Pancreas (tissue), 10 donors: Measurements from ENCODE around the gene KIZ. TPM values are rescaled to one million over a fixed set of nuclear protein-coding genes. Genes with fewer than 3 reads are reported as not detected.
A peak's percentile ranks its signal among the peaks of the same experiment; 100 is the strongest.

Source experiments
- ATAC-seq, 4 donors: fragments of 200-7000 bp; cut with Tn5 transposase; one replicate each; pipeline versions ENCODE4 v1.8.0 to v1.9.1; 2020; ENCODE audit warnings: mild to moderate bottlenecking in 4 of 4, moderate library complexity in 4 of 4
- DNase-seq, 6 donors: peaks; one replicate each; pipeline ENCODE4 v3.0.0-alpha.2; 2020
- FAIRE-seq: peaks from 2 replicates; lab custom pipeline; 2012; peaks lifted over from hg19 to GRCh38; lab: Jason Lieb, UNC
- H3K27ac ChIP-seq, 4 donors: fragments of 200-600 bp; sonication (generic); 1 replicate in 3 of 4; 2 replicates in 1 of 4; pipeline versions ENCODE4 v1.5.0 to v1.8.0; 2020
- H3K27me3 ChIP-seq, 4 donors: fragments of 200-600 bp; one replicate each; pipeline ENCODE4 v1.8.0; 2021
- H3K36me3 ChIP-seq, 3 donors: fragments of 200-600 bp; sonication (generic) in 1 of 3; one replicate each; pipeline versions ENCODE4 v1.5.0 to v1.8.0; 2020 to 2021
- H3K4me1 ChIP-seq, 3 donors: fragments of 200-600 bp; one replicate each; pipeline ENCODE4 v1.8.0; 2021
- H3K4me3 ChIP-seq, 4 donors: fragments of 200-600 bp; sonication (generic) in 2 of 4; one replicate each; pipeline versions ENCODE4 v1.5.0 to v1.8.0; 2020 to 2021
- H3K9me3 ChIP-seq, 4 donors: fragments of 200-600 bp; one replicate each; pipeline ENCODE4 v1.8.0; 2021
- CTCF ChIP-seq, 4 donors: fragments of 200-600 bp; sonication (generic) in 3 of 4; IDR thresholded peaks; one replicate each; pipeline versions ENCODE4 v1.5.0 to v1.8.0; 2021; ENCODE audit warnings: antibody characterized with exemption in 4 of 4
- WGBS, 2 donors: extraction: QIAGEN DNeasy Blood & Tissue Kit; methylation state at CpG; one replicate each; pipeline ENCODE4 v1.1.7; 2013; 5-methylcytosine and 5-hydroxymethylcytosine counted together
- intact Hi-C, 3 donors: fragments of 100-400 bp; cut with DNase I; formaldehyde crosslinking; loops; one replicate each; pipeline versions ENCODE4 v1.11.1 to v1.14.2; 2022
- polyA plus RNA-seq, 2 donors: library from polyadenylated mRNA; stranded (reverse); fragments of 200-250 nt; gene quantifications; one replicate each; pipeline ENCODE4 v1.2.3, GENCODE V29; 2013
- total RNA-seq, 6 donors: library from RNA; stranded (reverse); fragmentation: NEBNext Ultra II Directional in 4 of 6; extraction: Animal tissue kit (Norgen Biotek cat#: 25700) in 4 of 6; gene quantifications; one replicate each; pipeline versions ENCODE4 v1.2.1 to v1.2.4, GENCODE V29; 2021 to 2023
- donor health status: healthy with polysubstance abuse.
- donor health status: DM: no; HTN: no; CAD: no; lungs with moderate emphysema.
- donor health status: DM: no; HTN: no; CAD: no.
- donor health status: control.
- donor health status: control.
- donor health status: Bipolar disorder and iron deficiency.
- donor health status: DM: yes; HTN: yes; CAD: no.
- donor health status: DM: no; HTN: no; CAD: no.
- donor health status: DM: no; HTN: no; CAD: no.
- donor health status: DM: yes; HTN: yes; CAD: no.

The KIZ gene
- total and polyA plus RNA-seq, 8 donors, result 8.5 to 28.7 (median 19.2) TPM

GRCh38 chr20:21127201-21127981, 1.5 kb downstream of the KIZ start:
- DNase-seq (no peak), ATAC-seq (no peak), FAIRE-seq (no peak)
- Histone ChIP-seq H3K27me3 (no peaks in the 10 kb centered on the region), H3K4me3 (peak overlapping the region in 1 of 4 donors; percentile 98), H3K4me1 (peaks cover 0 to 10% (median 7%) of the 10 kb centered on the region in 3 donors), H3K9me3 (no peaks in the 10 kb centered on the region), H3K27ac (no peak overlapping the region), H3K36me3 (no peaks in the 10 kb centered on the region)
- TF ChIP-seq CTCF (IDR thresholded peaks at IDR 0.05), result no peak
- 37 to 41% methylated on average over 5 of the region's 5 CpGs for WGBS, 2 donors
- intact Hi-C loops, result no loop called here

- intact Hi-C loops, result no loop called here
- ATAC-seq (no peak), FAIRE-seq (no peak), DNase-seq (no peak)
- H3K4me1 ChIP-seq, result peaks cover 0 to 10% (median 7%) of the 10 kb centered on the region in 3 donors
- H3K9me3 ChIP-seq, result no peaks in the 10 kb centered on the region
- 74 to 77% methylated on average over 5 of the region's 5 CpGs for WGBS, 2 donors
- no peaks in the 10 kb centered on the region for H3K27me3 ChIP-seq
- H3K27ac ChIP-seq, result no peak overlapping the region
- TF ChIP-seq CTCF (IDR thresholded peaks at IDR 0.05), result no peak
- H3K4me3 ChIP-seq, result no peak overlapping the region
- H3K36me3 ChIP-seq, result no peaks in the 10 kb centered on the region
Observed at GRCh38 chr20:21129861-21130260, 4.0 kb downstream of the KIZ start.

GRCh38 chr20:21133404-21133803, 7.5 kb downstream of the KIZ start:
- no peak for DNase-seq

GRCh38 chr20:21133917-21134622, 8.2 kb downstream of the KIZ start:
- H3K9me3 ChIP-seq, result no peaks in the 10 kb centered on the region
- 91 to 92% methylated on average over 16 of the region's 16 CpGs for WGBS, 2 donors
- H3K36me3 ChIP-seq, result peaks cover 0 to 7% (median 0%) of the 10 kb centered on the region in 3 donors
- FAIRE-seq (no peak), DNase-seq (no peak), ATAC-seq (no peak)
- no peak overlapping the region for H3K27ac ChIP-seq
- no peaks in the 10 kb centered on the region for H3K27me3 ChIP-seq
- H3K4me3 ChIP-seq, result no peak overlapping the region
- no peak for TF ChIP-seq CTCF (IDR thresholded peaks at IDR 0.05)
- H3K4me1 ChIP-seq, result no peaks in the 10 kb centered on the region
- intact Hi-C loops, result no loop called here

More at GRCh38 chr20:21133404-21133803, 7.5 kb downstream of the KIZ start:
- TF ChIP-seq CTCF (IDR thresholded peaks at IDR 0.05), result no peak
- WGBS, 2 donors, result 76 to 78% methylated on average over 4 of the region's 4 CpGs
- no peak for ATAC-seq
- FAIRE-seq, result no peak
- intact Hi-C loops, result no loop called here
- no peaks in the 10 kb centered on the region for H3K27me3 ChIP-seq
- no peak overlapping the region for H3K4me3 ChIP-seq
- H3K36me3 ChIP-seq, result peaks cover 0 to 7% (median 0%) of the 10 kb centered on the region in 3 donors
- no peaks in the 10 kb centered on the region for H3K4me1 ChIP-seq
- H3K9me3 ChIP-seq, result no peaks in the 10 kb centered on the region
- H3K27ac ChIP-seq, result no peak overlapping the region
